Heart left ventricle (tissue), 16 donors: ENCODE data around the gene SLC26A9. TPM values are rescaled to one million over a fixed set of nuclear protein-coding genes. Genes with fewer than 3 reads are reported as not detected.
"Not testable (repeated sequence)": the region's sequence is repeated elsewhere in the genome, so short reads cannot be mapped to it uniquely, and the experiment has no call there.

Experiments
- ATAC-seq, 4 donors: fragments of 200-7000 bp; cut with Tn5 transposase; one replicate each; pipeline ENCODE4 v1.9.1; 2020 to 2022; ENCODE audit warnings: moderate library complexity in 4 of 4, mild to moderate bottlenecking in 3 of 4, moderate number of reproducible peaks in 1 of 4
- DNase-seq, 5 donors: peaks; one replicate each; pipeline ENCODE4 v3.0.0-alpha.2; 2020
- H3K27ac ChIP-seq, 12 donors: fragments of 200-600 bp; sonication (generic) in 4 of 12; one replicate each; pipeline versions ENCODE4 v1.5.0 to v1.8.0; 2016 to 2022; ENCODE audit warnings: mild to moderate bottlenecking in 2 of 12
- H3K27me3 ChIP-seq, 9 donors: fragments of 200-600 bp; sonication (generic) in 2 of 9; one replicate each; pipeline versions ENCODE4 v1.5.1 to v1.8.0; 2016 to 2022; ENCODE audit warnings: mild to moderate bottlenecking in 3 of 9
- H3K36me3 ChIP-seq, 9 donors: fragments of 200-600 bp; sonication (generic) in 2 of 9; one replicate each; pipeline versions ENCODE4 v1.5.0 to v1.8.0; 2018 to 2022; ENCODE audit warnings: mild to moderate bottlenecking in 2 of 9
- H3K4me1 ChIP-seq, 12 donors: fragments of 200-600 bp; sonication (generic) in 4 of 12; one replicate each; pipeline versions ENCODE4 v1.5.0 to v1.8.0; 2016 to 2022; ENCODE audit warnings: mild to moderate bottlenecking in 3 of 12
- H3K4me3 ChIP-seq, 12 donors: fragments of 200-600 bp; sonication (generic) in 4 of 12; one replicate each; pipeline versions ENCODE4 v1.5.0 to v1.8.0; 2017 to 2022; ENCODE audit warnings: mild to moderate bottlenecking in 9 of 12, moderate library complexity in 4 of 12
- H3K9me3 ChIP-seq, 12 donors: fragments of 200-600 bp; sonication (generic) in 4 of 12; one replicate each; pipeline versions ENCODE4 v1.5.0 to v1.8.0; 2016 to 2022; ENCODE audit warnings: mild to moderate bottlenecking in 1 of 12
- POLR2A ChIP-seq, 2 donors: fragments of 450-650 bp; IDR thresholded peaks; one replicate each; pipeline ENCODE4 v1.6.1; 2017; ENCODE audit warnings: antibody characterized with exemption in 2 of 2, mild to moderate bottlenecking in 2 of 2, moderate library complexity in 2 of 2
- WGBS, 4 donors: extraction: QIAGEN DNeasy Blood & Tissue Kit in 2 of 4; methylation state at CpG; one replicate each; pipeline versions ENCODE4 v1.1.5 to v1.1.7; 2013 to 2018; 5-methylcytosine and 5-hydroxymethylcytosine counted together
- intact Hi-C, 10 donors: fragments of 100-400 bp; cut with DNase I; formaldehyde crosslinking; loops; one replicate each; pipeline versions ENCODE4 v1.11.1 to v1.14.2; 2022
- polyA plus RNA-seq, 2 donors: library from polyadenylated mRNA; stranded (reverse); fragments of 200-250 nt; gene quantifications; one replicate each; pipeline ENCODE4 v1.2.3, GENCODE V29; 2013
- total RNA-seq, 9 donors: library from RNA; depleted of rRNA in 2 of 9; stranded (reverse); fragments of >200 nt in 2 of 9; fragmentation: NEBNext Ultra II Directional in 3 of 9; extraction: Animal tissue kit (Norgen Biotek cat#: 25700) in 3 of 9; gene quantifications; one replicate each; pipeline versions ENCODE4 v1.1.0 to v1.2.4, GENCODE V29; 2016 to 2023
- TF ChIP-seq, protein P1 (sequence below), 12 donors: fragments of 200-600 bp; sonication (generic) in 4 of 12; IDR thresholded peaks; one replicate each; pipeline versions ENCODE4 v1.5.0 to v1.8.0; 2018 to 2022; ENCODE audit warnings: antibody characterized with exemption in 12 of 12, mild to moderate bottlenecking in 5 of 12
- donor health status: ischemic (EF 13 %, LVEDD 7.1; RV severe dilation, severe dysfunction).
- donor health status: healthy with polysubstance abuse.
- donor health status: DM: no; HTN: yes; CAD: no.
- donor health status: DM: no; HTN: no; CAD: no.
- donor health status: ischemic (EF 25% LVEDD 6.9; RV normal size, moderate dysfunction).
- donor health status: ischemic (EF 25% LVEDD 5.7; RV mildly dilated, moderate dysfunction).
- donor health status: healthy.
- donor health status: DM: yes; HTN: yes; CAD: no.
- donor health status: ischemic (EF 35%, LVEDD 5.7; RV mildly dilated, moderate dysfunction).
- donor health status: nonischemic (EF 11% LVEDD 7.7; RV severe dilation, severe dysfunction).
- donor health status: DM: yes; HTN: yes; CAD: no.
- donor health status: PGD.
- donor health status: ischemic (EF 29% LVEDD 5.4; RV normal size, mild dysfunction).
- donor health status: nonischemic (EF 23%, LVEDD 6.1; RV moderate dilation, normal function).

The SLC26A9 gene
- total and polyA plus RNA-seq, 11 donors, result 4.1 to 39.6 (median 11.0) TPM

- Histone ChIP-seq H3K4me1 (peaks cover 0 to 2% (median 0%) of the 10 kb centered on the region in 12 donors), H3K27ac (no peak overlapping the region)
- intact Hi-C loops, result no loop called here
Measured at GRCh38 chr1:205896351-205896750, 46.9 kb downstream of the SLC26A9 start.

DNA sequence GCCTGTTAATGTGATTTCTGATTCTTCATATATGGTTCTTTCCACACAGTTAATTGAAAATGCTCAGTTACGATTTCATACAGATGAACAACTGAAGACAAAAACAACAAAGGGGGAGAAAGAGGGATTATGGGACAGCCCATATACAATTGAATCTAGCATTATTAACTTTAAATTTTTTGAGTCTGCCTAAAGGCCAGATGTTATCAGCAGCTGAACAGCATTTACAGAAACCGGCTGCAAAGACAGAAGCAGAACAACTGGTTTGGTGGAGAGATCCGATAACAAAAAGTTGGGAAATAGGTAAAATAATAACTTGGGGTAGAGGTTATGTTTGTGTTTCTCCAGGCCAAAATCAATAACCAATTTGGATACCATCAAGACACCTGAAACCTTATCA, 49.1 kb downstream of the SLC26A9 start:
- H3K4me3 ChIP-seq, H3K9me3 ChIP-seq, H3K27me3 ChIP-seq, intact Hi-C loops, H3K36me3 ChIP-seq, H3K27ac ChIP-seq, ATAC-seq, DNase-seq: not testable (repeated sequence)
- 90 to 96% (median 92%) methylated on average over 3 of the region's 3 CpGs for WGBS, 4 donors
- peaks cover 0 to 10% (median 0%) of the 10 kb centered on the region in 12 donors for H3K4me1 ChIP-seq

More at GRCh38 chr1:205896351-205896750, 46.9 kb downstream of the SLC26A9 start:
- ATAC-seq (no peak), DNase-seq (no peak)
- Histone ChIP-seq H3K4me3 (no peak overlapping the region), H3K36me3 (no peaks in the 10 kb centered on the region), H3K9me3 (peaks cover 0 to 9% (median 0%) of the 10 kb centered on the region in 12 donors), H3K27me3 (peaks cover 0 to 4% (median 0%) of the 10 kb centered on the region in 9 donors)
- WGBS, 4 donors, result 74 to 85% (median 80%) methylated on average over 1 of the region's 1 CpG
- TF ChIP-seq POLR2A (IDR thresholded peaks at IDR 0.05), result no peak
- TF ChIP-seq, protein P1, sequence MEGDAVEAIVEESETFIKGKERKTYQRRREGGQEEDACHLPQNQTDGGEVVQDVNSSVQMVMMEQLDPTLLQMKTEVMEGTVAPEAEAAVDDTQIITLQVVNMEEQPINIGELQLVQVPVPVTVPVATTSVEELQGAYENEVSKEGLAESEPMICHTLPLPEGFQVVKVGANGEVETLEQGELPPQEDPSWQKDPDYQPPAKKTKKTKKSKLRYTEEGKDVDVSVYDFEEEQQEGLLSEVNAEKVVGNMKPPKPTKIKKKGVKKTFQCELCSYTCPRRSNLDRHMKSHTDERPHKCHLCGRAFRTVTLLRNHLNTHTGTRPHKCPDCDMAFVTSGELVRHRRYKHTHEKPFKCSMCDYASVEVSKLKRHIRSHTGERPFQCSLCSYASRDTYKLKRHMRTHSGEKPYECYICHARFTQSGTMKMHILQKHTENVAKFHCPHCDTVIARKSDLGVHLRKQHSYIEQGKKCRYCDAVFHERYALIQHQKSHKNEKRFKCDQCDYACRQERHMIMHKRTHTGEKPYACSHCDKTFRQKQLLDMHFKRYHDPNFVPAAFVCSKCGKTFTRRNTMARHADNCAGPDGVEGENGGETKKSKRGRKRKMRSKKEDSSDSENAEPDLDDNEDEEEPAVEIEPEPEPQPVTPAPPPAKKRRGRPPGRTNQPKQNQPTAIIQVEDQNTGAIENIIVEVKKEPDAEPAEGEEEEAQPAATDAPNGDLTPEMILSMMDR (IDR thresholded peaks at IDR 0.05), result no peak

- H3K4me3 ChIP-seq, H3K27ac ChIP-seq, ATAC-seq, intact Hi-C loops, H3K9me3 ChIP-seq, DNase-seq, H3K36me3 ChIP-seq, H3K27me3 ChIP-seq: not testable (repeated sequence)
- peaks cover 0 to 10% (median 0%) of the 10 kb centered on the region in 12 donors for H3K4me1 ChIP-seq
- WGBS, 4 donors, result 33 to 47% (median 40%) methylated on average over 2 of the region's 2 CpGs
Measured at GRCh38 chr1:205892175-205892574, 51.1 kb downstream of the SLC26A9 start.

GRCh38 chr1:205891481-205891880, 51.8 kb downstream of the SLC26A9 start:
- H3K27ac ChIP-seq, H3K9me3 ChIP-seq, H3K36me3 ChIP-seq, intact Hi-C loops, DNase-seq, ATAC-seq, H3K4me3 ChIP-seq, H3K27me3 ChIP-seq: not testable (repeated sequence)
- WGBS, 4 donors, result 58 to 68% (median 63%) methylated on average over 2 of the region's 2 CpGs
- peaks cover 0 to 10% (median 0%) of the 10 kb centered on the region in 12 donors for H3K4me1 ChIP-seq

GRCh38 chr1:205890631-205891030, 52.6 kb downstream of the SLC26A9 start:
- H3K27me3 ChIP-seq, DNase-seq, ATAC-seq, H3K36me3 ChIP-seq, H3K27ac ChIP-seq, H3K9me3 ChIP-seq, H3K4me3 ChIP-seq, intact Hi-C loops: not testable (repeated sequence)
- WGBS, 4 donors, result 90 to 93% (median 93%) methylated on average over 3 of the region's 3 CpGs
- H3K4me1 ChIP-seq, result peaks cover 0 to 10% (median 0%) of the 10 kb centered on the region in 12 donors

- DNase-seq, H3K27me3 ChIP-seq, intact Hi-C loops, H3K36me3 ChIP-seq, H3K9me3 ChIP-seq, H3K4me3 ChIP-seq, ATAC-seq, H3K27ac ChIP-seq: not testable (repeated sequence)
- H3K4me1 ChIP-seq, result peaks cover 0 to 10% (median 0%) of the 10 kb centered on the region in 12 donors
- WGBS, 4 donors, result 43 to 59% (median 52%) methylated on average over 3 of the region's 3 CpGs
Measured at GRCh38 chr1:205889706-205890105, 53.5 kb downstream of the SLC26A9 start.

- H3K27me3 ChIP-seq, H3K4me3 ChIP-seq, ATAC-seq, intact Hi-C loops, H3K36me3 ChIP-seq, H3K9me3 ChIP-seq, H3K27ac ChIP-seq, DNase-seq: not testable (repeated sequence)
- H3K4me1 ChIP-seq, result peaks cover 0 to 10% (median 0%) of the 10 kb centered on the region in 12 donors
- WGBS, 4 donors, result 61 to 81% (median 74%) methylated on average over 4 of the region's 4 CpGs
Measured at GRCh38 chr1:205889006-205889405, 54.2 kb downstream of the SLC26A9 start.
